Measurements from ENCODE around the gene TM7SF2. TPM values are rescaled to one million over a fixed set of nuclear protein-coding genes. Genes with fewer than 3 reads are reported as not detected.
"Not testable (repeated sequence)": the region's sequence is repeated elsewhere in the genome, so short reads cannot be mapped to it uniquely, and the experiment has no call there.

TM7SF2 gene
- total RNA-seq, 2 experiments from 2014 or later = 26.1 to 26.2 TPM

- POLR2A ChIA-PET = interaction anchor here (1.1 kb wide), 1 partner anchor 13 kb away, joined by 4 read pairs; the partner anchor contains the start of gene SYVN1
- no peak overlapping the region for H3K27ac Mint-ChIP-seq
- peaks cover 5% of the 10 kb centered on the region for H3K27me3 Mint-ChIP-seq
- peaks cover 16% of the 10 kb centered on the region for H3K4me1 Mint-ChIP-seq
- no peak for DNase-seq
- no peaks in the 10 kb centered on the region for H3K36me3 Mint-ChIP-seq
- no peaks in the 10 kb centered on the region for H3K9me3 Mint-ChIP-seq
- no peak for ATAC-seq (ENCODE audit: low read depth)
- H3K4me3 Mint-ChIP-seq = no peak overlapping the region
These were observed 35.8 kb downstream of the TM7SF2 start for GRCh38 chr11:65147352-65148075.

DNA sequence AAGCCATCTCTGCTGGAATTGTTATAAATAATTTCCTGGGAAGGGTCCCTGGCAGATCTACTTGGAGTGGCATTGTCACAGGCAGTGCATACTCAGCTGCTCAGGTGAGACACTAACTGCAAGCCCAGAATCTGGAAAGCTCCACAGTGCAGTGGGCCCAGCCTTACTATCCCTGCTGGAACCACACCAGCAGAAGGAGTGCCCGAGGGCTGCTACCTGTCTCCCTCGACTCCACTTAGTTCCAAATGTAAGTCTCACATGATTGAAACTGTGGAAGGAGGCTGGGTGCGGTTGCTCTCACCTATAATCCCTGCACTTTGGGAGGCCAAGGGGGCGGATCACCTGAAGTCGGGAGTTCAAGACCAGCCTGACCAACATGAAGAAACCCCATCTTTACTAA, 37.0 kb downstream of the TM7SF2 start:
- DNase-seq = no peak
- Mint-ChIP-seq H3K36me3 (no peaks in the 10 kb centered on the region), H3K27me3 (peaks cover 9% of the 10 kb centered on the region), H3K4me3 (no peak overlapping the region), H3K27ac (no peak overlapping the region), H3K9me3 (no peaks in the 10 kb centered on the region), H3K4me1 (peaks cover 19% of the 10 kb centered on the region)
- ATAC-seq (ENCODE audit: low read depth) = no peak
- POLR2A ChIA-PET = no interaction called here

DNA sequence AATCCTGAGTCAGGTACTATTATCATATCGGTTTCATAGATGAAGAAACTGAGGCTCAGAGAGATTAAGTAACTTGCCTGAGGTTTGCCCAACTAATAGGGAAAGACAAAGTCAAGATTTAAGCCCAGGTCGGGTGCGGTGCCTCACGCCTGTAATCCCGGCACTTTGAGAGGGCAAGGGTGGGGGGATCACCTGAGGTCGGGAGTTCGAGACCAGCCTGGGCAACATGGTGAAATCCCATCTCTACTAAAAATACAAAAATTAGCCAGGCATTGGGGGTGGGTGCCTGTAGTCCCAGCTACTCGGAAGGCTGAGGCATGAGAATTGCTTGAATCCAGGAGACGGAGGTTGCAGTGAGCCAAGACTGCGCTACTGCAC, 38.4 kb downstream of the TM7SF2 start:
- not testable (repeated sequence) for H3K4me3 Mint-ChIP-seq; DNase-seq; H3K36me3 Mint-ChIP-seq; H3K9me3 Mint-ChIP-seq; H3K27me3 Mint-ChIP-seq; H3K27ac Mint-ChIP-seq; ATAC-seq (ENCODE audit: low read depth)
- POLR2A ChIA-PET = interaction anchor here (0.7 kb wide), 1 partner anchor 19 kb away, joined by 3 read pairs; no protein-coding TSS in a partner anchor
- H3K4me1 Mint-ChIP-seq = peaks cover 19% of the 10 kb centered on the region

DNA sequence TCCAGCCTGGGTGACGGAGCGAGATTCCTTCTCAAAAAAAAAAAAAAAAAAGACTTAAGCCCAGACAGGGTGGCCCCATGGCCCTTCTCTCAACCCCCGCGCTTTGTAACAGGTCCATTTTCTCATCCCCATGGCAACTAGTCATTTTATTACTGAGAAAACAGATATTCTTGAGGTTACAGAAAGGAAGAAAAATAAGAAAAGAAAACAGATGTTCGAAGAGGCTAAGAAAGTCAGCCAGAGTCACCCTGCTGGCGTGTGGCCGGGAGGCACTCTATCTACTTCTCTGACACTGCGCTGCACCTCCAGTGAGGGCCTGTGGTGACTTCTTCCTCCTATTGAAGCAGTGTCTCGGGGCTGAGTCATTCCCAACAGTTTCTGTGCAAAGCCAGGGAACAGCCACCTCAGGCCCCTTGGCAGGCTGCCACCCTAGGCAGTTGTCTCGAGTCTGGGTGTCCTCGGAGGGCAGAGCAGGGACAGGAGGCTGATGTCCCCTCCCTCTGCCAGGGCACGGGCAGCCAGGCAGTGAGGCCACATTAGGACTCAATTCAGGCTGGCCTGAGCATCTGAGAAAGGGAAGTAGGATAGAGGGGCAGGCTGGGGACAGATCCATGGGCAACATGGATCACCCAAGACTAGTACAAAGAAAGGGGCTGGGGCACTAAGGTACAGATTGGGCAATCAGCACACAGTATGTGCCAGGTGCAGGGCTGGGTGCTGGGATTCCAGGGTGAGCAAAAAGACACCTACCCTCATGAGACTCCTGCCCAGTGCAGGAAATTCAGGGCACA, 39.0 kb downstream of the TM7SF2 start:
- Mint-ChIP-seq H3K9me3 (no peaks in the 10 kb centered on the region), H3K4me1 (peaks cover 19% of the 10 kb centered on the region), H3K27me3 (peaks cover 9% of the 10 kb centered on the region), H3K4me3 (no peak overlapping the region), H3K36me3 (no peaks in the 10 kb centered on the region), H3K27ac (no peak overlapping the region)
- DNase-seq = no peak
- ATAC-seq (ENCODE audit: low read depth) = peak; percentile 60
- POLR2A ChIA-PET = interaction anchor here (0.7 kb wide), 1 partner anchor 20 kb away, joined by 3 read pairs; no protein-coding TSS in a partner anchor

DNA sequence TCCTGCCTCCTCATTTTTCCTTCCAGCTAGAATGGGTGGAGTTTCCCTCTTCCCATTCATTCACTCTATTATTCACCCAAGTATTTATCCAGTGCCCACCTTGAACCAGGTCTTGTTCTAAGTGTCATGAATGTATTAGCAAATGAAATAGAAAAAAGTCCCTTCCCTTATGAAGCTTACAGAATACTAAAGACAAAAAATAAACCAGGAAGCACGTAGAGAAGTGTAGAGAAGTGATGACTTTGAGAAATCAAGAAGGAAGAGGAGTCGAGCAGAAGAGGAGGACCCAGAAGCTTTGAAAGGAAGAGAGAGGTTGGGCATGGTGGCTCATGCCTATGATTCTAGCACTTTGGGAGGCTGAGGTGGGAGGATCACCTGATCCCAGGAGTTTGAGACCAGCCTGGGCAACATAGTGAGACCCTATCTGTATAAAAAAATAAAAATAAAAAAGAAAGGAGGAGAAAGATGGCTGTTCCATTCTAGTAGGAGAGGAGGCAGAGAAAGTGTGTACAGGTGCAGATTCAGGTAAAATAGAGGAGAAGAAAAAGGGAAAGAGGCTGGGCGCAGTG, 39.7 kb downstream of the TM7SF2 start:
- ATAC-seq (ENCODE audit: low read depth) (no peak), DNase-seq (no peak)
- POLR2A ChIA-PET = no interaction called here
- no peaks in the 10 kb centered on the region for H3K9me3 Mint-ChIP-seq
- H3K4me3 Mint-ChIP-seq = no peak overlapping the region
- H3K27ac Mint-ChIP-seq = no peak overlapping the region
- no peaks in the 10 kb centered on the region for H3K36me3 Mint-ChIP-seq
- peaks cover 19% of the 10 kb centered on the region for H3K4me1 Mint-ChIP-seq
- peaks cover 6% of the 10 kb centered on the region for H3K27me3 Mint-ChIP-seq

DNA sequence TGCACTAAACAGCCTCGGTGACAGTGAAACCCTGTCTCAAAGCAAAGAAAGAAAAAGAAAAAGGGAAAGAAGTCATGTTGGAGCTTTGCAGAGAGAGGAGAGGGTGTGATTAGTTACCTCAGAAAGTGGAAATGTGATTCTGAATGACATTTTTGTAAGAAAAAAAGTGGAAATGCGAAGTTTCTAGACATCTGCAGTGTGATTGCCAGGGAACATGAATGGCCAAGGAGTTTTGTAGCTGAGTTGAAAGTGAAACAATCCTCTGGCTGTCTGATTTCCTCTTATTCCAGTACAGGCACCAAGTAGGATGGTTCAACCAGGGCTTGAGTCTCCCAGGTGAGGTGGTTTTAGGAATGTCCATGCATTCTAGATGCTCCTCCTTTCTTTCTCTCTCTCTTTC, 40.5 kb downstream of the TM7SF2 start:
- ATAC-seq (ENCODE audit: low read depth) = no peak
- no peak overlapping the region for H3K4me3 Mint-ChIP-seq

GRCh38 chr11:65156256-65156655, 44.6 kb downstream of the TM7SF2 start:
- no peak overlapping the region for H3K27ac Mint-ChIP-seq
- no peak overlapping the region for H3K4me3 Mint-ChIP-seq
- ATAC-seq (ENCODE audit: low read depth) (no peak), DNase-seq (no peak)
- H3K4me1 Mint-ChIP-seq = peaks cover 22% of the 10 kb centered on the region
- peaks cover 14% of the 10 kb centered on the region for H3K27me3 Mint-ChIP-seq
- H3K9me3 Mint-ChIP-seq = no peaks in the 10 kb centered on the region
- no peaks in the 10 kb centered on the region for H3K36me3 Mint-ChIP-seq
- POLR2A ChIA-PET = no interaction called here

More for the DNA sequence above, 40.5 kb downstream of the TM7SF2 start:
- Mint-ChIP-seq H3K27ac (peak overlapping the region; percentile 27), H3K9me3 (no peaks in the 10 kb centered on the region), H3K36me3 (no peaks in the 10 kb centered on the region), H3K27me3 (peaks cover 8% of the 10 kb centered on the region), H3K4me1 (peaks cover 23% of the 10 kb centered on the region)
- POLR2A ChIA-PET = no interaction called here
- no peak for DNase-seq

GRCh38 chr11:65156926-65157325, 45.3 kb downstream of the TM7SF2 start:
- H3K4me3 Mint-ChIP-seq = no peak overlapping the region
- peak overlapping the region; percentile 54 for H3K27ac Mint-ChIP-seq
- ATAC-seq (ENCODE audit: low read depth) (no peak), DNase-seq (no peak)
- no peaks in the 10 kb centered on the region for H3K9me3 Mint-ChIP-seq
- POLR2A ChIA-PET = interaction anchor here (1.5 kb wide), 1 partner anchor 21 kb away, joined by 5 read pairs; no protein-coding TSS in a partner anchor
- peaks cover 20% of the 10 kb centered on the region for H3K4me1 Mint-ChIP-seq
- H3K27me3 Mint-ChIP-seq = peaks cover 12% of the 10 kb centered on the region
- H3K36me3 Mint-ChIP-seq = no peaks in the 10 kb centered on the region

- DNase-seq (no peak), ATAC-seq (ENCODE audit: low read depth) (peak; percentile 64)
- POLR2A ChIA-PET = interaction anchor here (1.5 kb wide), 1 partner anchor 22 kb away, joined by 5 read pairs; no protein-coding TSS in a partner anchor
- Mint-ChIP-seq H3K9me3 (no peaks in the 10 kb centered on the region), H3K27ac (no peak overlapping the region), H3K4me1 (peaks cover 16% of the 10 kb centered on the region), H3K4me3 (peak overlapping the region; percentile 22), H3K27me3 (peaks cover 12% of the 10 kb centered on the region), H3K36me3 (no peaks in the 10 kb centered on the region)
These were observed 45.7 kb downstream of the TM7SF2 start for GRCh38 chr11:65157336-65157735.

- no peaks in the 10 kb centered on the region for H3K36me3 Mint-ChIP-seq
- H3K27ac Mint-ChIP-seq = no peak overlapping the region
- H3K27me3 Mint-ChIP-seq = peaks cover 8% of the 10 kb centered on the region
- no peak overlapping the region for H3K4me3 Mint-ChIP-seq
- H3K4me1 Mint-ChIP-seq = peaks cover 11% of the 10 kb centered on the region
- no peak for ATAC-seq (ENCODE audit: low read depth)
- no peak for DNase-seq
- POLR2A ChIA-PET = no interaction called here
- no peaks in the 10 kb centered on the region for H3K9me3 Mint-ChIP-seq
These were observed 47.3 kb downstream of the TM7SF2 start for GRCh38 chr11:65159012-65159411.

DNA sequence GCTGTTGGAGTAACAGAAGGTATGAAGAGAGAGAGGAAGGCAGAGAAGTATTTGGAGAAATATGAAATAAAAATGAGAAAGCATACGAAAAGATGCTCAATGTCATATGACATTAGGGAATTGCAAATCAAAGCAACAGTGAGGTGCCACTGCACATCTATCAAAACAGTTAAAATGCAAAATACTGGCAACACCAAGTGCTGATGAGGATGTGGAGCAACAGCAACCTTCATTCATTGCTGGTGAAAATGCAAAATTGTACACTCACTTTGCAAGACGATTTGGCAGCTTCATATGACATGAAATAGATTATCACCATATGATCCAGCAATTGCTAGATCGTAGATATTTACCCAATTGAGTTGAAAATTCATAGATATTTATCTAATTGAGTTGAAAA, 49.0 kb downstream of the TM7SF2 start:
- Mint-ChIP-seq H3K36me3 (no peaks in the 10 kb centered on the region), H3K27ac (no peak overlapping the region), H3K9me3 (no peaks in the 10 kb centered on the region), H3K4me1 (peaks cover 11% of the 10 kb centered on the region), H3K4me3 (no peak overlapping the region), H3K27me3 (peaks cover 8% of the 10 kb centered on the region)
- ATAC-seq (ENCODE audit: low read depth) (no peak), DNase-seq (no peak)
- POLR2A ChIA-PET = no interaction called here

DNA sequence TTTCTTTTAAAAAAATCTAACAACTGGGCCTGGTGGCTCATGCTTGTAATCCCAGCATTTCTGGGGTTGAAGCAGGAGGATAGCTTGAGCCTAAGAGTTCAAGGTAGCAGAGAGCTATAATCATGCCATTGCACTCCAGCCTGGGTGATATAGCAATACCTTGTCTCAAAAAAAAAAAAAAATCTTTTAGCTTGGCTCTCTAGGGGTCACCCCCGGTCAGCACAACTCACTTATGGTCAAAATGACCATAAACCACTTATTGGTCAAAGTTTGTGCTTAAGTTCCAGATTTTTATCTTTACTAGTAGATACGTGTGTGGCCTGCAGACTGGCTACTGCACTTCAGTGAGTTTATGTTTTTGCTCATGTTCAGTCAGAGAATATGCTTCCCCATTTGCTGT, 52.0 kb downstream of the TM7SF2 start:
- Mint-ChIP-seq H3K27ac (no peak overlapping the region), H3K36me3 (no peaks in the 10 kb centered on the region), H3K4me3 (no peak overlapping the region), H3K27me3 (peaks cover 9% of the 10 kb centered on the region), H3K4me1 (peaks cover 4% of the 10 kb centered on the region), H3K9me3 (no peaks in the 10 kb centered on the region)
- ATAC-seq (ENCODE audit: low read depth) (no peak), DNase-seq (no peak)
- POLR2A ChIA-PET = interaction anchor here (0.5 kb wide), 1 partner anchor 1007 kb away, joined by 3 read pairs; no protein-coding TSS in a partner anchor

Data from activated naive CD8-positive, alpha-beta T cell treated with anti-CD3 and anti-CD28 coated beads, Interleukin-2, amount 10 ng/mL, durations not matched to agents 7 days and 5 days (primary cell).